Uterus (tissue), 2 donors: ENCODE data around the gene METAP1D.

ENCODE experiments used
- CTCF ChIP-seq, 4 experiments: fragments of 200-600 bp in 2 of 4; fragments of 450-650 bp in 2 of 4; sonication (generic) in 2 of 4; IDR thresholded peaks; one replicate each; pipeline ENCODE4 v1.5.1; 2016 to 2019; ENCODE audit warnings: antibody characterized with exemption in 4 of 4, mild to moderate bottlenecking in 2 of 4, moderate library complexity in 1 of 4
- POLR2A ChIP-seq, 2 donors: fragments of 450-650 bp; IDR thresholded peaks; one replicate each; pipeline ENCODE4 v1.6.1; 2016; ENCODE audit warnings: antibody characterized with exemption in 2 of 2, mild to moderate bottlenecking in 1 of 2, moderate library complexity in 1 of 2

DNA sequence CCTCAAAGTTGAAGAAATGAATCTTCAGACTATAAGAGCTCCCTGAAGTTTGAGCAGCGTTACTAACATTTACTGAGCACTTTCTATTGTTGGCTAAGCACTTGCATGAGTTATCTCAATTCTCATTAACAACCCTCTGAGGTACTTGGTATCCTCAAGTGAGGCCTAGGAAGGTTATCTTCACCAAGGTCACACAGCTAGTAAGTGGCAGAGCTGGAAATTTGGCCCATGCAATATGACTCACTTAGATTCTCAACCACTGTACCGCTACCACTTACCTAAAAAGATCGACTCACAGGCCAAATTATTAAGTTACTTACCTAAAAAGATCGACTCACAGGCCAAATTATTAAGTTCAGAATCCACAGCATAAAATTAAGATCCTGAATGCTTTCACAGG, 8.7 kb upstream of the METAP1D start:
- TF ChIP-seq CTCF (IDR thresholded peaks at IDR 0.05) (no peak), POLR2A (IDR thresholded peaks at IDR 0.05) (no peak)
